MCF 10A (cell line): ENCODE measurements around the gene PTPN23. TPM values are rescaled to one million over a fixed set of nuclear protein-coding genes. Genes with fewer than 3 reads are reported as not detected.

Source experiments
- BruUV-seq: library from RNA; stranded (reverse); fragments of 400-500 nt; replicated peaks from 2 replicates; lab custom pipeline; 2021; lab: Mats Ljungman, UMichigan
- CTCF ChIA-PET: fragments of 300-600 bp; sonication (Branson Sonifier 250); formaldehyde crosslinking; extraction: SDS; loops from one replicate; lab custom pipeline; 2021; ENCODE audit warnings: antibody characterized with exemption, inconsistent platforms; lab: Yijun Ruan, JAX
- POLR2A ChIA-PET: fragments of 300-600, 350-650 bp; sonication (Branson Sonifier 250); formaldehyde crosslinking; extraction: SDS; loops from one replicate; lab custom pipeline; 2020; ENCODE audit warnings: antibody characterized with exemption, inconsistent platforms; lab: Yijun Ruan, JAX
- DNase-seq: peaks from one replicate; pipeline ENCODE4 v3.0.0-alpha.2; 2018; ENCODE audit not compliant: unreplicated experiment
- H3K27ac Mint-ChIP-seq: one replicate; pipeline ENCODE4 v1.8.0; 2022; ENCODE audit warnings: mild to moderate bottlenecking, low read depth, mixed read lengths; ENCODE audit not compliant: unreplicated experiment
- H3K27me3 Mint-ChIP-seq: one replicate; pipeline ENCODE4 v1.8.0; 2022; ENCODE audit warnings: mixed read lengths; ENCODE audit not compliant: insufficient read depth, unreplicated experiment
- H3K36me3 Mint-ChIP-seq: one replicate; pipeline ENCODE4 v1.8.0; 2022; ENCODE audit warnings: mild to moderate bottlenecking, moderate library complexity, mixed read lengths; ENCODE audit not compliant: insufficient read depth, unreplicated experiment
- H3K4me1 Mint-ChIP-seq: one replicate; pipeline ENCODE4 v1.8.0; 2022; ENCODE audit warnings: mixed read lengths; ENCODE audit not compliant: insufficient read depth, unreplicated experiment
- H3K4me3 Mint-ChIP-seq: one replicate; pipeline ENCODE4 v1.8.0; 2022; ENCODE audit warnings: mild to moderate bottlenecking, moderate library complexity, mixed read lengths; ENCODE audit not compliant: unreplicated experiment
- H3K9me3 Mint-ChIP-seq: one replicate; pipeline ENCODE4 v1.8.0; 2022; ENCODE audit warnings: mixed read lengths; ENCODE audit not compliant: unreplicated experiment
- CTCF ChIP-seq: fragments of 200-600 bp; IDR thresholded peaks from one replicate; pipeline ENCODE4 v1.8.0; 2022; ENCODE audit warnings: antibody characterized with exemption, mild to moderate bottlenecking; ENCODE audit not compliant: unreplicated experiment
- intact Hi-C: fragments of 100-400 bp; cut with micrococcal nuclease; formaldehyde crosslinking; loops from 2 replicates; pipeline ENCODE4 v1.14.1; 2022
- total RNA-seq: library from RNA; stranded (reverse); gene quantifications from 2 replicates; pipeline ENCODE4 v1.2.3, GENCODE V29; 2022

The PTPN23 gene
- total RNA-seq, 1 experiment from 2014 or later = 44.5 TPM

- Mint-ChIP-seq H3K4me3 (no peak overlapping the region), H3K4me1 (peaks cover 27% of the 10 kb centered on the region), H3K9me3 (no peaks in the 10 kb centered on the region), H3K36me3 (peaks cover 17% of the 10 kb centered on the region), H3K27me3 (no peaks in the 10 kb centered on the region), H3K27ac (no peak overlapping the region)
- intact Hi-C loops = no loop called here
- TF ChIP-seq CTCF = no peak
- BruUV-seq = no TSS peak
- POLR2A ChIA-PET = interaction anchor here (0.7 to 0.8 kb wide), 2 partner anchors 77 to 214 kb away, joined by 3 to 5 read pairs; partner anchors contain the start of gene SETD2
- CTCF ChIA-PET = no interaction called here
- no peak for DNase-seq
Observed at GRCh38 chr3:47378869-47379268, 2.0 kb upstream of the PTPN23 start.

- Mint-ChIP-seq H3K27me3 (no peaks in the 10 kb centered on the region), H3K4me3 (peak overlapping the region; percentile 97), H3K27ac (peak overlapping the region; percentile 99), H3K36me3 (peaks cover 17% of the 10 kb centered on the region), H3K4me1 (peaks cover 27% of the 10 kb centered on the region), H3K9me3 (no peaks in the 10 kb centered on the region)
- no TSS peak for BruUV-seq
- intact Hi-C loops = no loop called here
- ChIA-PET POLR2A (interaction anchor here (0.7 to 2.0 kb wide), 6 partner anchors 12 to 403 kb away, joined by 3 to 12 read pairs (median 8); partner anchors contain the start of genes CCDC12, SCAP and SETD2), CTCF (interaction anchor here (1.3 kb wide), 1 partner anchor 674 kb away, joined by 3 read pairs; no protein-coding TSS in a partner anchor)
- no peak for DNase-seq
- TF ChIP-seq CTCF = no peak
Observed at GRCh38 chr3:47379411-47379899, 1.4 kb upstream of the PTPN23 start.

GRCh38 chr3:47380026-47380600 is 708 bp upstream of the PTPN23 start:
- no peak for DNase-seq
- TF ChIP-seq CTCF = no peak
- ChIA-PET POLR2A (interaction anchor here (0.6 to 2.0 kb wide), 33 partner anchors 9 to 948 kb away, joined by 3 to 13 read pairs (median 4); partner anchors contain the start of genes ALS2CL, CCDC12, DHX30 and KIF9), CTCF (interaction anchor here (0.7 to 1.3 kb wide), 5 partner anchors 8 to 675 kb away, joined by 3 to 6 read pairs (median 3); no protein-coding TSS in a partner anchor)
- Mint-ChIP-seq H3K4me1 (peaks cover 27% of the 10 kb centered on the region), H3K36me3 (peaks cover 17% of the 10 kb centered on the region), H3K4me3 (peak overlapping the region; percentile 97), H3K9me3 (no peaks in the 10 kb centered on the region), H3K27ac (peak overlapping the region; percentile 99), H3K27me3 (no peaks in the 10 kb centered on the region)
- intact Hi-C loops = loop anchor here (1.0 to 5.0 kb wide), 2 partner anchors 20 to 98 kb away; partner anchors contain the start of genes KIF9 and KLHL18
- no TSS peak for BruUV-seq
